HCT116 (cell line): Measurements from ENCODE around the gene ADRA1B. TPM values are rescaled to one million over a fixed set of nuclear protein-coding genes. Genes with fewer than 3 reads are reported as not detected.

Experiments
- ATAC-seq: fragments of 200-7000 bp; cut with Tn5 transposase; 2 replicates; pipeline ENCODE4 v1.9.1; 2020; ENCODE audit warnings: mild to moderate bottlenecking, moderate library complexity
- BruUV-seq: library from RNA; stranded (reverse); fragments of 400-500 nt; replicated peaks from 2 replicates; lab custom pipeline; 2021; lab: Mats Ljungman, UMichigan
- CTCF ChIA-PET: fragments of 300-600 bp; sonication (Branson Sonifier 250); formaldehyde crosslinking; loops from one replicate; lab custom pipeline; 2021; ENCODE audit warnings: antibody characterized with exemption; lab: Charles Lee
- POLR2A ChIA-PET: fragments of 300-600, 350-600 bp; sonication (Branson Sonifier 250); formaldehyde crosslinking; loops from one replicate; lab custom pipeline; 2021; ENCODE audit warnings: antibody characterized with exemption; lab: Charles Lee
- RAD21 ChIA-PET, 2 experiments: fragments of 300-600 bp; sonication (Branson Sonifier 250); formaldehyde crosslinking; loops; one replicate each; lab custom pipeline; 2023; ENCODE audit warnings: low total read pairs in 2 of 2; ENCODE audit not compliant: uncharacterized antibody in 2 of 2, unreplicated experiment in 2 of 2, low non-redundant PET in 1 of 2; lab: Charles Lee
- DNase-seq: peaks from one replicate; pipeline ENCODE4 v3.0.0-alpha.2; 2010; ENCODE audit warnings: low read depth, low spot score
- H2AFZ ChIP-seq: fragments of 200-600 bp; shearing (Covaris generic), sonication (generic); 2 replicates; pipeline ENCODE4 v1.6.1; 2017; ENCODE audit warnings: low read depth, mixed run types, mixed read lengths, antibody characterized with exemption, low read length; ENCODE audit not compliant: poor library complexity, severe bottlenecking
- H3K27ac ChIP-seq: 2 replicates; pipeline ENCODE4 v1.5.1; 2012; ENCODE audit warnings: low read depth, low read length
- H3K27me3 ChIP-seq: fragments of 200-600 bp; sonication (generic); 2 replicates; pipeline ENCODE4 v1.6.1; 2016; ENCODE audit warnings: mixed run types, low read length, mixed read lengths; ENCODE audit not compliant: insufficient read depth
- H3K36me3 ChIP-seq, 2 experiments: fragments of 200-500 bp in 1 of 2; fragments of 200-600 bp in 1 of 2; sonication (Bioruptor generic) in 1 of 2; sonication (generic) in 1 of 2; 2 replicates each; pipeline versions ENCODE4 v1.5.1 to v1.6.1; 2014 to 2016; ENCODE audit warnings: low read length in 2 of 2, inconsistent platforms in 1 of 2, mixed read lengths in 1 of 2, mixed run types in 1 of 2; ENCODE audit not compliant: insufficient read depth in 2 of 2, control insufficient read depth in 1 of 2
- H3K4me1 ChIP-seq, 2 experiments: fragments of 200-600 bp in 1 of 2; sonication (generic) in 1 of 2; 2 replicates each; pipeline versions ENCODE4 v1.5.1 to v1.6.1; 2012 to 2017; ENCODE audit warnings: low read length in 2 of 2, inconsistent platforms in 1 of 2, mild to moderate bottlenecking in 1 of 2, mixed read lengths in 1 of 2, mixed run types in 1 of 2, moderate library complexity in 1 of 2; ENCODE audit not compliant: insufficient read depth in 2 of 2, control insufficient read depth in 1 of 2
- H3K4me2 ChIP-seq: fragments of 200-600 bp; sonication (generic); 2 replicates; pipeline ENCODE4 v1.6.1; 2017; ENCODE audit warnings: mixed run types, low read length, mixed read lengths
- H3K4me3 ChIP-seq, 2 experiments: fragments of 200-600 bp in 1 of 2; sonication (generic) in 1 of 2; replicated peaks in 1 of 2; 2 replicates each; pipeline ENCODE4 v1.5.1; 2011 to 2016; ENCODE audit warnings: low read length in 2 of 2, control low read depth in 1 of 2, low read depth in 1 of 2, mild to moderate bottlenecking in 1 of 2, mixed read lengths in 1 of 2, mixed run types in 1 of 2
- H3K79me2 ChIP-seq: fragments of 200-600 bp; sonication (generic); 2 replicates; pipeline ENCODE4 v1.6.1; 2017; ENCODE audit warnings: mild to moderate bottlenecking, mixed run types, low read length, moderate library complexity, mixed read lengths; ENCODE audit not compliant: insufficient read depth
- H3K9ac ChIP-seq: fragments of 200-600 bp; sonication (generic); 2 replicates; pipeline ENCODE4 v1.6.1; 2016; ENCODE audit warnings: low read length, mixed read lengths
- H3K9me2 ChIP-seq: fragments of 200-600 bp; sonication (generic), shearing (Covaris generic); 2 replicates; pipeline ENCODE4 v1.6.1; 2017; ENCODE audit warnings: mixed run types, mild to moderate bottlenecking, moderate library complexity; ENCODE audit not compliant: insufficient read depth
- H3K9me3 ChIP-seq, 2 experiments: fragments of 200-500 bp in 1 of 2; fragments of 200-600 bp in 1 of 2; sonication (Bioruptor generic) in 1 of 2; sonication (generic) in 1 of 2; 2 replicates each; pipeline ENCODE4 v1.6.1; 2014 to 2017; ENCODE audit warnings: low read length in 2 of 2, mixed read lengths in 2 of 2, inconsistent platforms in 1 of 2, low read depth in 1 of 2, mild to moderate bottlenecking in 1 of 2, mixed run types in 1 of 2, moderate library complexity in 1 of 2; ENCODE audit not compliant: control insufficient read depth in 1 of 2, insufficient read depth in 1 of 2
- H4K20me1 ChIP-seq: fragments of 200-600 bp; sonication (generic), shearing (Covaris generic); 2 replicates; pipeline ENCODE4 v1.6.1; 2017; ENCODE audit warnings: mixed run types, mild to moderate bottlenecking, moderate library complexity; ENCODE audit not compliant: insufficient read depth
- CBX3 ChIP-seq: IDR thresholded peaks from 2 replicates; pipeline ENCODE4 v1.6.1; 2012; ENCODE audit warnings: low read depth
- CEBPB ChIP-seq: IDR thresholded peaks from 2 replicates; pipeline ENCODE4 v1.6.1; 2012; ENCODE audit warnings: low read depth
- CTCF ChIP-seq, 3 experiments: fragments of 200-600 bp in 1 of 3; sonication (generic) in 1 of 3; IDR thresholded peaks in 2 of 3; conservative IDR thresholded peaks in 1 of 3; 2 replicates each; pipeline ENCODE4 v1.5.1; 2012 to 2017; ENCODE audit warnings: low read depth in 2 of 3, low read length in 2 of 3, antibody characterized with exemption in 1 of 3, borderline replicate concordance in 1 of 3, control low read depth in 1 of 3, mild to moderate bottlenecking in 1 of 3, mixed read lengths in 1 of 3, mixed run types in 1 of 3, moderate library complexity in 1 of 3; ENCODE audit not compliant: insufficient read depth in 1 of 3
- EGR1 ChIP-seq: IDR thresholded peaks from 2 replicates; pipeline ENCODE4 v1.6.1; 2012; ENCODE audit warnings: low read depth
- ELF1 ChIP-seq: IDR thresholded peaks from 2 replicates; pipeline ENCODE4 v1.6.1; 2012; ENCODE audit warnings: low read depth, borderline replicate concordance
- FOSL1 ChIP-seq: IDR thresholded peaks from 2 replicates; pipeline ENCODE4 v1.6.1; 2012; ENCODE audit warnings: low read depth
- JUND ChIP-seq: IDR thresholded peaks from 2 replicates; pipeline ENCODE4 v1.6.1; 2012
- POLR2A ChIP-seq: IDR thresholded peaks from 2 replicates; pipeline ENCODE4 v1.7.0; 2011; ENCODE audit warnings: borderline replicate concordance; ENCODE audit not compliant: insufficient read depth, insufficient read length; ENCODE audit errors: extremely low read depth
- POLR2AphosphoS5 ChIP-seq: IDR thresholded peaks from 2 replicates; pipeline ENCODE4 v1.6.1; 2011; ENCODE audit warnings: mild to moderate bottlenecking, low read depth, low read length, moderate library complexity
- SRF ChIP-seq: IDR thresholded peaks from 2 replicates; pipeline ENCODE4 v1.6.1; 2012; ENCODE audit warnings: low read depth
- TCF7L2 ChIP-seq: IDR thresholded peaks from 2 replicates; pipeline ENCODE4 v1.7.0; 2011; ENCODE audit warnings: borderline replicate concordance, inconsistent platforms; ENCODE audit not compliant: insufficient read depth, insufficient read length; ENCODE audit errors: extremely low read depth
- YY1 ChIP-seq: IDR thresholded peaks from 2 replicates; pipeline ENCODE4 v1.6.1; 2011; ENCODE audit warnings: low read length, low read depth, moderate library complexity, mild to moderate bottlenecking; ENCODE audit not compliant: insufficient replicate concordance; ENCODE audit errors: extremely low read depth
- ZFX ChIP-seq: fragments of 450-650 bp; IDR thresholded peaks from 2 replicates; pipeline ENCODE4 v1.6.1; 2017
- ZNF274 ChIP-seq: fragments of 200-500 bp; sonication (Bioruptor generic); IDR thresholded peaks from 2 replicates; pipeline ENCODE4 v1.6.1; 2014; ENCODE audit warnings: mild to moderate bottlenecking, low read depth, low read length, inconsistent platforms
- intact Hi-C: fragments of 100-400 bp; cut with micrococcal nuclease; formaldehyde crosslinking; loops from 2 replicates; pipeline ENCODE4 v1.10.0; 2022
- total RNA-seq: library from RNA; stranded (reverse); gene quantifications from one replicate; pipeline ENCODE4 v1.2.1, GENCODE V29; 2021; ENCODE audit not compliant: unreplicated experiment
- TF ChIP-seq, protein P1 (sequence below): IDR thresholded peaks from 2 replicates; pipeline ENCODE4 v1.6.1; 2012
- TF ChIP-seq, protein P2 (sequence below): IDR thresholded peaks from 2 replicates; pipeline ENCODE4 v1.6.1; 2012
- TF ChIP-seq, protein P3 (sequence below): IDR thresholded peaks from 2 replicates; pipeline ENCODE4 v1.6.1; 2011; ENCODE audit warnings: mild to moderate bottlenecking, low read length, moderate library complexity; ENCODE audit not compliant: insufficient replicate concordance; ENCODE audit errors: extremely low read depth

ADRA1B gene
- total RNA-seq, 1 experiment from 2014 or later: not detected

DNA sequence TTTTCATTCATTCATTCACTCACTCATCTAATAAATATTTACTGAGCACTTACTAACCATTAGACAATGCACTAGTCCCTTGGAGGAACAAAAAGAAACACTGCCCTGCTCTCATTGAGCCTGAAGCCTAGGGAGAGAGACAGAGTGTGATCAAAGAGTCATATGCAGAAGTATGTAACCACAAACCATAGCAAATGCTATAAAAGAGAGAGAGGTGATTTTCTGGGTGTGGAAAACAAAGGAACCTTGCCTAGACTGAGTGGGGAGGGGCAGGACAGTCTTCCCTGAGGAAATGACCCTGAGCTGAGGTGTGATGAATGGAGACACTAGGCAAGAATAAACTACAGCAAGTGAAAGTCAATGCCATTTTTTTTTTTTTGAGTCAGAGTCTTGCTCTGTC lies 10.8 kb upstream of the ADRA1B start (continued):
- no peak for TF ChIP-seq YY1
- no peak for TF ChIP-seq ZFX
- TF ChIP-seq, all 23 proteins: peak for 11

DNA sequence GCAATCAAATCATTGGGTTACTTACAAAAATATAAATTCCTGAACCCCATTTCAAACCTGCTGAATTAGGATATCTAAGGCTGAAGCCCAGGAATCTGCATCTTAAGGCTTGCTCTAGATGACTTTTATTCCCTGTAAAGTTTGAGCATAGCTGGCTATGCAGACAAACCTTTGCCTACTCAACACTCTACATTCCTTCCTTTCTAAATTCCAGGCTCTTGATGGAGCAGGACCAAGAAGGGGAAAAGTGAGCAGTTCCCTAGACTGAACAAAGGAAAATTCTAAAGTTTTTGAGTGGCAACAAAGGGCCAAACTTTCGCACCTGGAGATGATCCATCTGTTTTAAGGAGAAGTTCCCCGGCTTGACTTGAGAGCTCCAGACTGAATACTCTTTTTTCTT lies 9.8 kb upstream of the ADRA1B start:
- DNase-seq (no peak), ATAC-seq (no peak)
- RAD21 ChIA-PET: no interaction called here
- intact Hi-C loops: no loop called here
- H2AFZ ChIP-seq: no peak overlapping the region
- H3K9me2 ChIP-seq: no peaks in the 10 kb centered on the region
- H3K9ac ChIP-seq: no peak overlapping the region
- CTCF ChIA-PET: no interaction called here
- no peak overlapping the region for H3K4me3 ChIP-seq
- no peaks in the 10 kb centered on the region for H3K9me3 ChIP-seq
- POLR2A ChIA-PET: no interaction called here
- H3K36me3 ChIP-seq: no peaks in the 10 kb centered on the region
- H4K20me1 ChIP-seq: no peaks in the 10 kb centered on the region
- peaks cover 42 to 71% of the 10 kb centered on the region in 2 experiments for H3K4me1 ChIP-seq
- H3K79me2 ChIP-seq: no peaks in the 10 kb centered on the region
- H3K4me2 ChIP-seq: peak overlapping the region; percentile 47
- no peak overlapping the region for H3K27ac ChIP-seq
- TF ChIP-seq TCF7L2 (no peak), ELF1 (no peak), POLR2AphosphoS5 (no peak), SRF (no peak), FOSL1 (no peak), CTCF (IDR thresholded peaks at IDR 0.05 in 2 of 3, conservative IDR thresholded peaks at IDR 0.05 in 1 of 3; ENCODE audit: borderline replicate concordance in 1 of 3, insufficient read depth in 1 of 3, low read depth in 2 of 3, low read length in 2 of 3) (no peak), EGR1 (no peak), CBX3 (no peak), POLR2A (no peak), CEBPB (no peak), JUND (no peak), ZNF274 (no peak), ZFX (no peak)
- TF ChIP-seq, protein P1, sequence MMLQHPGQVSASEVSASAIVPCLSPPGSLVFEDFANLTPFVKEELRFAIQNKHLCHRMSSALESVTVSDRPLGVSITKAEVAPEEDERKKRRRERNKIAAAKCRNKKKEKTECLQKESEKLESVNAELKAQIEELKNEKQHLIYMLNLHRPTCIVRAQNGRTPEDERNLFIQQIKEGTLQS: no peak
- TF ChIP-seq, protein P2, sequence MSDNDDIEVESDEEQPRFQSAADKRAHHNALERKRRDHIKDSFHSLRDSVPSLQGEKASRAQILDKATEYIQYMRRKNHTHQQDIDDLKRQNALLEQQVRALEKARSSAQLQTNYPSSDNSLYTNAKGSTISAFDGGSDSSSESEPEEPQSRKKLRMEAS: no peak
- TF ChIP-seq, protein P3, sequence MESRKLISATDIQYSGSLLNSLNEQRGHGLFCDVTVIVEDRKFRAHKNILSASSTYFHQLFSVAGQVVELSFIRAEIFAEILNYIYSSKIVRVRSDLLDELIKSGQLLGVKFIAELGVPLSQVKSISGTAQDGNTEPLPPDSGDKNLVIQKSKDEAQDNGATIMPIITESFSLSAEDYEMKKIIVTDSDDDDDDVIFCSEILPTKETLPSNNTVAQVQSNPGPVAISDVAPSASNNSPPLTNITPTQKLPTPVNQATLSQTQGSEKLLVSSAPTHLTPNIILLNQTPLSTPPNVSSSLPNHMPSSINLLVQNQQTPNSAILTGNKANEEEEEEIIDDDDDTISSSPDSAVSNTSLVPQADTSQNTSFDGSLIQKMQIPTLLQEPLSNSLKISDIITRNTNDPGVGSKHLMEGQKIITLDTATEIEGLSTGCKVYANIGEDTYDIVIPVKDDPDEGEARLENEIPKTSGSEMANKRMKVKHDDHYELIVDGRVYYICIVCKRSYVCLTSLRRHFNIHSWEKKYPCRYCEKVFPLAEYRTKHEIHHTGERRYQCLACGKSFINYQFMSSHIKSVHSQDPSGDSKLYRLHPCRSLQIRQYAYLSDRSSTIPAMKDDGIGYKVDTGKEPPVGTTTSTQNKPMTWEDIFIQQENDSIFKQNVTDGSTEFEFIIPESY: no peak
- BruUV-seq: no TSS peak
- H3K27me3 ChIP-seq: peaks cover 6% of the 10 kb centered on the region; the same call in 1 of the 2 replicates
